Tibial nerve (tissue), 4 donors: ENCODE results near the gene LDB3. TPM values are rescaled to one million over a fixed set of nuclear protein-coding genes. Genes with fewer than 3 reads are reported as not detected.

Source experiments
- DNase-seq, 2 donors: peaks; one replicate each; pipeline ENCODE4 v3.0.0-alpha.2; 2019; ENCODE audit warnings: low spot score in 2 of 2
- H3K27ac ChIP-seq, 4 donors: fragments of 200-600 bp; sonication (generic) in 3 of 4; one replicate each; pipeline ENCODE4 v1.5.1; 2017 to 2019; ENCODE audit warnings: mild to moderate bottlenecking in 1 of 4
- H3K27me3 ChIP-seq, 2 donors: fragments of 200-600 bp; sonication (generic) in 1 of 2; one replicate each; pipeline versions ENCODE4 v1.5.1 to v1.6.0; 2017 to 2019
- H3K36me3 ChIP-seq, 3 donors: fragments of 200-600 bp; sonication (generic); one replicate each; pipeline ENCODE4 v1.5.1; 2018 to 2019
- H3K4me1 ChIP-seq, 4 donors: fragments of 200-600 bp; sonication (generic) in 3 of 4; one replicate each; pipeline ENCODE4 v1.5.1; 2017 to 2019
- H3K4me3 ChIP-seq, 4 donors: fragments of 200-600 bp; sonication (generic) in 3 of 4; one replicate each; pipeline ENCODE4 v1.5.1; 2017 to 2019; ENCODE audit warnings: mild to moderate bottlenecking in 1 of 4, moderate library complexity in 1 of 4
- H3K9me3 ChIP-seq, 4 donors: fragments of 200-600 bp; sonication (generic) in 3 of 4; one replicate each; pipeline ENCODE4 v1.5.1; 2017 to 2019
- EP300 ChIP-seq, 2 donors: sonication (generic); formaldehyde crosslinking; IDR thresholded peaks; one replicate each; pipeline ENCODE4 v1.6.1; 2017; ENCODE audit warnings: antibody characterized with exemption in 2 of 2, mild to moderate bottlenecking in 1 of 2
- POLR2A ChIP-seq, 2 donors: fragments of 450-650 bp; IDR thresholded peaks; one replicate each; pipeline ENCODE4 v1.6.1; 2017; ENCODE audit warnings: antibody characterized with exemption in 2 of 2, mild to moderate bottlenecking in 2 of 2, moderate library complexity in 2 of 2
- WGBS, 2 donors: methylation state at CpG; one replicate each; pipeline ENCODE4 v1.1.5; 2018; 5-methylcytosine and 5-hydroxymethylcytosine counted together
- total RNA-seq, 4 donors: library from RNA; depleted of rRNA; stranded (reverse); fragments of >200 nt; gene quantifications; one replicate each; pipeline ENCODE4 v1.1.0, GENCODE V29; 2016
- TF ChIP-seq, protein P1 (sequence below), 5 experiments: fragments of 200-600 bp in 3 of 5; fragments of 450-650 bp in 2 of 5; sonication (generic) in 3 of 5; IDR thresholded peaks; one replicate each; pipeline ENCODE4 v1.5.1; 2016 to 2019; ENCODE audit warnings: antibody characterized with exemption in 5 of 5, mild to moderate bottlenecking in 3 of 5, moderate library complexity in 2 of 5

The LDB3 gene
- total RNA-seq, 4 donors from 2014 or later: 5.4 to 18.6 (median 7.5) TPM

GRCh38 chr10:86715836-86716235 is 47.5 kb downstream of the LDB3 start:
- H3K27ac ChIP-seq: no peak overlapping the region
- no peak for DNase-seq
- WGBS, 2 donors: 68 to 76% methylated on average over 5 of the region's 5 CpGs

GRCh38 chr10:86716466-86716865 is 48.2 kb downstream of the LDB3 start:
- no peak overlapping the region for H3K4me3 ChIP-seq
- no peak for DNase-seq
- no peaks in the 10 kb centered on the region for H3K9me3 ChIP-seq
- TF ChIP-seq POLR2A (IDR thresholded peaks at IDR 0.05): no peak
- H3K4me1 ChIP-seq: peaks cover 0 to 11% (median 0%) of the 10 kb centered on the region in 4 donors
- 83 to 87% methylated on average over 13 of the region's 13 CpGs for WGBS, 2 donors
- H3K27me3 ChIP-seq: no peaks in the 10 kb centered on the region
- no peaks in the 10 kb centered on the region for H3K36me3 ChIP-seq
- H3K27ac ChIP-seq: no peak overlapping the region

More at GRCh38 chr10:86715836-86716235, 47.5 kb downstream of the LDB3 start:
- TF ChIP-seq, protein P1, sequence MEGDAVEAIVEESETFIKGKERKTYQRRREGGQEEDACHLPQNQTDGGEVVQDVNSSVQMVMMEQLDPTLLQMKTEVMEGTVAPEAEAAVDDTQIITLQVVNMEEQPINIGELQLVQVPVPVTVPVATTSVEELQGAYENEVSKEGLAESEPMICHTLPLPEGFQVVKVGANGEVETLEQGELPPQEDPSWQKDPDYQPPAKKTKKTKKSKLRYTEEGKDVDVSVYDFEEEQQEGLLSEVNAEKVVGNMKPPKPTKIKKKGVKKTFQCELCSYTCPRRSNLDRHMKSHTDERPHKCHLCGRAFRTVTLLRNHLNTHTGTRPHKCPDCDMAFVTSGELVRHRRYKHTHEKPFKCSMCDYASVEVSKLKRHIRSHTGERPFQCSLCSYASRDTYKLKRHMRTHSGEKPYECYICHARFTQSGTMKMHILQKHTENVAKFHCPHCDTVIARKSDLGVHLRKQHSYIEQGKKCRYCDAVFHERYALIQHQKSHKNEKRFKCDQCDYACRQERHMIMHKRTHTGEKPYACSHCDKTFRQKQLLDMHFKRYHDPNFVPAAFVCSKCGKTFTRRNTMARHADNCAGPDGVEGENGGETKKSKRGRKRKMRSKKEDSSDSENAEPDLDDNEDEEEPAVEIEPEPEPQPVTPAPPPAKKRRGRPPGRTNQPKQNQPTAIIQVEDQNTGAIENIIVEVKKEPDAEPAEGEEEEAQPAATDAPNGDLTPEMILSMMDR (IDR thresholded peaks at IDR 0.05): no peak
- no peak for TF ChIP-seq EP300 (IDR thresholded peaks at IDR 0.05)
- no peak for TF ChIP-seq POLR2A (IDR thresholded peaks at IDR 0.05)
- H3K4me3 ChIP-seq: no peak overlapping the region
- no peaks in the 10 kb centered on the region for H3K9me3 ChIP-seq
- no peaks in the 10 kb centered on the region for H3K27me3 ChIP-seq
- peaks cover 0 to 11% (median under 1%) of the 10 kb centered on the region in 4 donors for H3K4me1 ChIP-seq
- no peaks in the 10 kb centered on the region for H3K36me3 ChIP-seq

GRCh38 chr10:86718556-86718955 is 50.2 kb downstream of the LDB3 start:
- no peaks in the 10 kb centered on the region for H3K27me3 ChIP-seq
- DNase-seq: no peak
- H3K4me3 ChIP-seq: no peak overlapping the region
- no peaks in the 10 kb centered on the region for H3K9me3 ChIP-seq
- no peak overlapping the region for H3K27ac ChIP-seq
- 85 to 90% methylated on average over 8 of the region's 8 CpGs for WGBS, 2 donors
- H3K36me3 ChIP-seq: no peaks in the 10 kb centered on the region
- no peaks in the 10 kb centered on the region for H3K4me1 ChIP-seq
- TF ChIP-seq EP300 (IDR thresholded peaks at IDR 0.05): no peak
- TF ChIP-seq, protein P1 (IDR thresholded peaks at IDR 0.05): no peak
- TF ChIP-seq POLR2A (IDR thresholded peaks at IDR 0.05): no peak

GRCh38 chr10:86721232-86721631 is 52.9 kb downstream of the LDB3 start:
- Histone ChIP-seq H3K36me3 (no peaks in the 10 kb centered on the region), H3K4me1 (no peaks in the 10 kb centered on the region), H3K27me3 (no peaks in the 10 kb centered on the region), H3K4me3 (no peak overlapping the region), H3K27ac (no peak overlapping the region), H3K9me3 (no peaks in the 10 kb centered on the region)
- no peak for DNase-seq
- WGBS, 2 donors: 86 to 87% methylated on average over 5 of the region's 5 CpGs
- no peak for TF ChIP-seq EP300 (IDR thresholded peaks at IDR 0.05)
- TF ChIP-seq, protein P1 (IDR thresholded peaks at IDR 0.05): no peak
- no peak for TF ChIP-seq POLR2A (IDR thresholded peaks at IDR 0.05)

DNA sequence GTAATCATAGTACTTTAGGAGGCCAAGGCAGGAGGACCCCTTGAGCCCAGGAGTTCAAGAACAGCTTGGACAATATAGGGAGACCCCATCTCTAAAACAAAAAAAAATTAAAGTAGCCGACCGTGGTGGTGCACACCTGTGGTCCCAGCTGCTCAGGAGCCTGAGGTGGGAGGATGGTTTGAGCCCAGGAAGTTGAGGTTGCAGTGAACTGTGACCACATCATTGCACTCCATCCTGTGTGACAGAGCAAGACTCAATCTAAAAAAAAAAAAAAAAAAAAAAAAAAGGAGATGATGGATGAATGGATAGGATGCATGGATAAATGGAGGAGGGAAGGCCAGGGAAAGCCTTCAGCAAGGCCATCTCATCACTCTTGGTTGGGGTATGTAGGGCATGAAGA is 54.7 kb downstream of the LDB3 start:
- no peaks in the 10 kb centered on the region for H3K9me3 ChIP-seq
- no peak overlapping the region for H3K27ac ChIP-seq
- H3K36me3 ChIP-seq: no peaks in the 10 kb centered on the region
- H3K4me3 ChIP-seq: no peak overlapping the region
- no peak for DNase-seq
- WGBS, 2 donors: 88 to 94% methylated on average over 2 of the region's 2 CpGs
- TF ChIP-seq, protein P1 (IDR thresholded peaks at IDR 0.05): no peak
- TF ChIP-seq POLR2A (IDR thresholded peaks at IDR 0.05): no peak
- TF ChIP-seq EP300 (IDR thresholded peaks at IDR 0.05): no peak
- no peaks in the 10 kb centered on the region for H3K27me3 ChIP-seq
- H3K4me1 ChIP-seq: no peaks in the 10 kb centered on the region

GRCh38 chr10:86724445-86724844 is 56.1 kb downstream of the LDB3 start:
- no peak for DNase-seq
- H3K36me3 ChIP-seq: no peaks in the 10 kb centered on the region
- H3K4me3 ChIP-seq: no peak overlapping the region
- TF ChIP-seq, protein P1 (IDR thresholded peaks at IDR 0.05): no peak
- no peak for TF ChIP-seq POLR2A (IDR thresholded peaks at IDR 0.05)
- no peak for TF ChIP-seq EP300 (IDR thresholded peaks at IDR 0.05)
- no peak overlapping the region for H3K27ac ChIP-seq
- H3K4me1 ChIP-seq: no peaks in the 10 kb centered on the region
- no peaks in the 10 kb centered on the region for H3K27me3 ChIP-seq
- H3K9me3 ChIP-seq: no peaks in the 10 kb centered on the region
- 96 to 98% methylated on average over 6 of the region's 6 CpGs for WGBS, 2 donors
